GM18873 (cell line): ENCODE measurements around the gene MCM5.

Source experiments
- ATAC-seq: cut with Tn5 transposase; IDR thresholded peaks from one replicate; pipeline ENCODE4 v1.9.1; 2021; ENCODE audit warnings: mild to moderate bottlenecking, moderate library complexity, moderate number of reproducible peaks; ENCODE audit not compliant: unreplicated experiment, low FRiP score

The MCM5 gene

GRCh38 chr22:35400501-35400790, 506 bp downstream of the MCM5 start:
- no peak for ATAC-seq

DNA sequence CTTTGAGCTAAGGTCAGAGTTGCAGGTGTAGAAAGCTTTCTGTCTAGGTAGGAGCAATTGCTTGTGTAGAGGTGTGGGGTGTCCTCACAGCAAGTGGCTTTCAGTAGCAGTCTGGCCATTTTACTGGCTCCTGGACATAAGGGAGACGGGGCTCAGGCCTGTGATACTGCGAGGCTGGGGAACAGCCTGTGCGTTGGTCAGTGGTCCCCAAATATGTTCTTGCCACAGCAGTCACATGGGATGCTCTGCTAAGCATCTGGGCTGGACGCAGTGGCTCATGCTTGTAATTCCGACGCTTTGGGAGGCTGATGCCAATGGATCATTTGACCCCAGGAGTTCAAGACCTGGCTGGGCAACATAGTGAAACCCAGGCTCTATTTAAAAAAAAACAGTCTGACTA, 1.9 kb downstream of the MCM5 start:
- ATAC-seq, result no peak

DNA sequence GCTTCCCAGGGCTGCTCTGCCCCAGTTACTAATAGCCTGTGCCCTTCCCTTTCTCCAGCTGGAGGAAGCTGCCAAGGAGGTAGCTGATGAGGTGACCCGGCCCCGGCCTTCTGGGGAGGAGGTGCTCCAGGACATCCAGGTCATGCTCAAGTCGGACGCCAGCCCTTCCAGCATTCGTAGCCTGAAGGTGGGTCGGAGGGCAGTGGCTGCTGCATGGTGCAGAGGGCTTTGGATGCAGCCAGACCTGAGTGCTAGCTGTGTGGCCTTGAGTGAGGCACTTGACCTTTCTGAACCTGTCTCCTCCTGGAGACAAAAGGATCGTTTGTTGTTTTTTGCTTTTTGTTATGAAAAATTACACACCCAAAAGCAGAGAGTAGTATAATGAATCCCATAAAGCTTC, 3.4 kb downstream of the MCM5 start:
- no peak for ATAC-seq

DNA sequence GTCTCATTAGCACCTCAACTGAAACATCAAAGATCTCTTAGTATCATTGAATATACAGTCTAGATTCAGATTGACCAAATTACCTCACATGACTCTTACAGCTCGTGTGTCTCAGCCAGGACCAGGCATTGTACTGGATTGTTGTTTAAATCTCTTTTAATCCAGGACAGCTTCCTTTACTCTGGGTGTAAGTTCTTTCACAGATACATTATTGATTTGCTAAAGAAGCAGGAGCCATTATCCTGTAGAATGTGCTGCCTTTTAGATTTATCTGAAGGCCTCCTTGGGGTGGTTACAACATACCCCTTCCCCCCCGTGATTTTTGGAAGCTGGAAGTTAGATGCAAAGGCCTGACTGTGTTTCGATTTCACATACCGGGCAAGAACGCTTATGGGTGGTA, 4.2 kb downstream of the MCM5 start:
- no peak for ATAC-seq

- no peak for ATAC-seq
Observed at GRCh38 chr22:35406443-35406842, 6.5 kb downstream of the MCM5 start.

DNA sequence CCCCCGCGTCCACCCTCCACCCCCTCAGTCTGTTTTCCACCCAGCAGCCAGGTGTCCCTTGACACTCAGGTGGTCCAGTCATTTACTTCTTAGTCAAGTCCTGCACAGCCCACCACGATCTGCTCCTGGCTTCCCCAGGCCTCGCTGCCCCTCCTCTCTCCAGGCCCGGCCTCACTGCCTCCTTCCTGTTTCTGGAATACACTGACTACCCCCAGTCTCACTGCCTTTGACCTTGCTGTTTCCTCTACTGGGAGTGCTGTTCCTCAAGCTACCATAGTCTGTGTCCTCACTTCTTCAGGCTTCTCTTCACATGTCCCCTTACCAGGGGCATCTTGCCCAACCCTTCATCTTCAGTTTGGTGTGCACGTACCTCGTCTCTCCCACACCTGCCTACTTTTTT, 7.4 kb downstream of the MCM5 start:
- ATAC-seq, result no peak

DNA sequence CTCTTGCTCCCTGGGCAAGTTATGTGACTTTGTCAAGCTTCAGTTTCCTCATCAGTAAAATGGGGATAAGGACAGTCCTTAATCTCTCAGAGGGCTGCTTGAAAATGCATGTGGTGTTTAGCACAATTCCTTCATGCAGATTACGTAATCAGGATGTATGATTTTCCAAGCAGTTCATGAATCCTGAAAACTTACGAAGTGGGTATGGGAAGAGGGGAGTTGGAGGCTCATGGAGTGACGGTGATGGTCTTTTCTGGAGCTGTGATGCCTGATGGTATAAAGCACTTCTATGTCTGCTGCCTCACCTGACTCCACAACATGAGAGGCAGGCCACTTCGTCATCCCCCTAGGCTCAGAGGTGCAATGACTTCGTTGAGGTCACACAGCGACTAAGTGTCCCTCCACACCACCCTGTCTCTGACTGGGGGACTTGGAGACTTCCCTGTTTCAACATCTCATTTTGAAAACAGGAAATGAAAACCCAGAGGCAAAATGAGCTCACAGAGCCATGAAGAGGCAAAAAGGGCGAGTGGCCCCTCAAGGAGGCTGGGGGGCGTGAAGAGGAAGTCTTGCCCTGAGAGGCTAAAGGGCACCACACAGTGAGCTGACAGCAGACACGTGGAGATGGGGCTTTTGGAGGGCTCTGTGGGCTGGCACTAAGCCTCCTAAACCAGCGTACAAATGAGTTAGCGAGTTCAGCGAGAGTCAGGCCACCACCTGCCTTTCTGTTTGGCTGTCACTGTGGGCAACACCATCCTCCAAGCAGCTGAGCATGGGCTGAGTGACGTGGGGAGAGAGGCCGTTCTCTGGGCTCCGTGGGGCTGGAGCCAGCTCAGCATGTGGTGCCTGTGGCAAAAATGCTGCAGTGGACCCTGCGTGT, 10.1 kb downstream of the MCM5 start:
- ATAC-seq, result peak; percentile 53

- peak; percentile 12 for ATAC-seq
Observed at GRCh38 chr22:35410663-35411034, 10.7 kb downstream of the MCM5 start.

- ATAC-seq, result no peak
Observed at GRCh38 chr22:35411102-35411501, 11.2 kb downstream of the MCM5 start.

DNA sequence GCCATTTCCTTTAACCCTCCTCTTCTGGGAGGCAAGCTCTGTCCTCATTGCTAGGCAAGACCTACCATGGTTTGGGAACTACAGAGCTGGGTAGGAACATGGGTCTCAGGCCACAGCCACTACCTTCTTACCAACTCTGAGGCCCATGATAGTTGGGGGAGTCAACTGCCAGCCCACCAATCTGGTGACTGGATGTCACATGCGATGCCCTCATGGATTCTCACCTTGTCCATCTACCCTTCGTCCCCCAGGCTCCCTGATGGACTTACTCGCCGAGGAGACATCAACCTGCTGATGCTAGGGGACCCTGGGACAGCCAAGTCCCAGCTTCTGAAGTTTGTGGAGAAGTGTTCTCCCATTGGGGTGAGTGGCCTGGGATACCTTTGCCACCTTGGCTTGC, 13.7 kb downstream of the MCM5 start:
- no peak for ATAC-seq

DNA sequence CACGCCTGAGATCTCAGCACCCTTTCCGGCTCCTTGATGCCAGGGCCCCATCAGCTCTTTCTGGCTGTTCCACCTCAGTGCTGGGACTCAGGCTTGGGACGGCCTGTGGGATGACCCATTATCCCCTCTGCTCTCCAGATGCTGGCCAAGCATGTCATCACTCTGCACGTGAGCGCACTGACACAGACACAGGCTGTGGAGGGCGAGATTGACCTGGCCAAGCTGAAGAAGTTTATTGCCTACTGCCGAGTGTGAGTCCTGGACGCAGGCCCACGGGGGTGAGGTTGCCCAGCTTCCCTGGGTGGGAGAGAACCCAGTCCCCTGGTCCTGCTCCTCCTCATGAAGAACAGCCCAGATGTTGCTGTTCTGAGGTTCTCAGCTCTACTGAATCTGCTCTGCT, 17.7 kb downstream of the MCM5 start:
- ATAC-seq, result no peak

DNA sequence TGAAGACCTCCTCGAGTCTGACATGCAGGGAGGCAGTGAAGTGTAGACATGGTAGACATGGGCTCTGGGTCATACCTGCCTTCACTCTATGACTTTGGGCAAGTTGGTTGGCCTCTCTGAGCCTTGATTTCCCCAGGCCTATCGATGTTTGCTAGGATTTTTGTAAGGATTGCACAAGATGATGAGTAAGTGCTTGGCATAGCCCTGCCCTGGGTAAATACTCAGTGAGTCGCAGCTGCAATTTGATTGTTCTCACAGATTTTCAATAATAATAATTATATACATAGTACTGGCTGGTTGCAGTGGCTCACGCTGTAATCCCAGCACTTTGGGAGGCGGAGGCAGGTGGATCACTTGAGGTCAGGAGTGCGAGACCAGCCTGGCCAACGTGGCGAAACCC, 18.1 kb downstream of the MCM5 start:
- ATAC-seq, result no peak

DNA sequence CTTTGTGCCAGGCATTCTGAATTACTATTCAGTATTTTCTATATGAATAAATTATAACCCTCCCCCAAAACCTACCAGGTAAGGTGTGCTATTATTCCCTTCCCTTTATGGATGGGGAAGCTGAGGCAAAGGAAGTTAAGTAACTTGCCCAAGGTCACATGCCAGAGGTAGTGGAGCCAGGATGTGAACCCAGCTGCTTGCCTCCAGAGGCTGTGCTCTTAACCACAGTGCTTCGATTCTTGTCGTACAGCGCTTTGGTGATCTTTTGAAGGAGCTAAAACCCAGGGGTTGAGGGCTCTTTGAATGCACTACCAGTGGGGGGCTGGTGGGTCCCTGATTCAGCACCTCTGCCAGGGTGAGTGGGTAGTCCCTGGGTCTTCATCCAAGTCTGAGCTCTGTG, 18.8 kb downstream of the MCM5 start:
- no peak for ATAC-seq

DNA sequence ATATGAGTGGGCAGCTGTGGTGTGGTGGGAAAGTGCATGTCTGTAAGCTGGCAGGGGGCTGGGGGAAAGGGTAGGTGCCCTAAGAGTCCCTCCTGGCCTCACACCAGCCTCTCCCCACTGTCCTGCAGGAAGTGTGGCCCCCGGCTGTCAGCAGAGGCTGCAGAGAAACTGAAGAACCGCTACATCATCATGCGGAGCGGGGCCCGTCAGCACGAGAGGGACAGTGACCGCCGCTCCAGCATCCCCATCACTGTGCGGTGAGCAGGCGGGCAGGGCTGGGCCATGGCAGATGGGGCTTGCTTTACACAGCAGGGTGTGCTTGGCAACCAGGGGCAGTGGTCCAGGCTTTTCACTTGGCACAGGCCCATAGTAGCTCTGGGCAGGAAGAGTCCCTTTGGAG, 19.8 kb downstream of the MCM5 start:
- ATAC-seq, result no peak

DNA sequence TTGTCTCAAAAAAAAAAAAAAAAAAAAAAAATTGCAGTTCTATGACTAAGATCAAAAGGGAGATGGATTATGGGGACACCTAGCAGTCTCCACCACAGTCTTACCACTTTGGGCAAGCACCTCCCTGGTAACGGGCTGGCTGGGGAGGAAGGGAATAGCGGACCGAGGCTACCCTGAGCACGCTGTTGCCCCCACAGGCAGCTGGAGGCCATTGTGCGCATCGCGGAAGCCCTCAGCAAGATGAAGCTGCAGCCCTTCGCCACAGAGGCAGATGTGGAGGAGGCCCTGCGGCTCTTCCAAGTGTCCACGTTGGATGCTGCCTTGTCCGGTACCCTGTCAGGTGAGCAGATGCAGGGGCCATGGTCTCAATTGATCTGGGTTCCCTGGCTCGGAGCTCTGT, 21.2 kb downstream of the MCM5 start:
- no peak for ATAC-seq

GRCh38 chr22:35422145-35422544, 22.2 kb downstream of the MCM5 start:
- ATAC-seq, result no peak

DNA sequence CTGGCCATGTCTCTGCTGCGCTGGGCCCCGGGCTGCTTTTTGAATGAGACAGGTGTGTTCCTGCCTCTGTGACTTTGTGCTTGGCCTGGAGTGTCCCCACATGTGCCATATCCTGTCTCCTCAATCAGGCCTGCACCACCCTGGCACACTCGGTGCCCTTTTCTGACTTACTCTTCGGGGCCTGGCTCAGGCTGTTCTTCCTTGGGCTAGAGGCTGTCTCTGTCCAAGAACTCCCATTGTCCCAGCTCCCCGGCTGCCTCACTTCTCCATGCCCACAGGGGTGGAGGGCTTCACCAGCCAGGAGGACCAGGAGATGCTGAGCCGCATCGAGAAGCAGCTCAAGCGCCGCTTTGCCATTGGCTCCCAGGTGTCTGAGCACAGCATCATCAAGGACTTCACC, 23.0 kb downstream of the MCM5 start:
- no peak for ATAC-seq

DNA sequence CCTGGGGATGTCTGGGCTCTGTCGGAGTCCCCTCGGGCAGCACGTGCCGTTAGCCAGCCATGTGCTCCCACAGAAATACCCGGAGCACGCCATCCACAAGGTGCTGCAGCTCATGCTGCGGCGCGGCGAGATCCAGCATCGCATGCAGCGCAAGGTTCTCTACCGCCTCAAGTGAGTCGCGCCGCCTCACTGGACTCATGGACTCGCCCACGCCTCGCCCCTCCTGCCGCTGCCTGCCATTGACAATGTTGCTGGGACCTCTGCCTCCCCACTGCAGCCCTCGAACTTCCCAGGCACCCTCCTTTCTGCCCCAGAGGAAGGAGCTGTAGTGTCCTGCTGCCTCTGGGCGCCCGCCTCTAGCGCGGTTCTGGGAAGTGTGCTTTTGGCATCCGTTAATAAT, 24.1 kb downstream of the MCM5 start:
- no peak for ATAC-seq

GRCh38 chr22:35424761-35425160, 24.8 kb downstream of the MCM5 start:
- ATAC-seq, result no peak

GRCh38 chr22:35425546-35425945, 25.6 kb downstream of the MCM5 start:
- ATAC-seq, result no peak

DNA sequence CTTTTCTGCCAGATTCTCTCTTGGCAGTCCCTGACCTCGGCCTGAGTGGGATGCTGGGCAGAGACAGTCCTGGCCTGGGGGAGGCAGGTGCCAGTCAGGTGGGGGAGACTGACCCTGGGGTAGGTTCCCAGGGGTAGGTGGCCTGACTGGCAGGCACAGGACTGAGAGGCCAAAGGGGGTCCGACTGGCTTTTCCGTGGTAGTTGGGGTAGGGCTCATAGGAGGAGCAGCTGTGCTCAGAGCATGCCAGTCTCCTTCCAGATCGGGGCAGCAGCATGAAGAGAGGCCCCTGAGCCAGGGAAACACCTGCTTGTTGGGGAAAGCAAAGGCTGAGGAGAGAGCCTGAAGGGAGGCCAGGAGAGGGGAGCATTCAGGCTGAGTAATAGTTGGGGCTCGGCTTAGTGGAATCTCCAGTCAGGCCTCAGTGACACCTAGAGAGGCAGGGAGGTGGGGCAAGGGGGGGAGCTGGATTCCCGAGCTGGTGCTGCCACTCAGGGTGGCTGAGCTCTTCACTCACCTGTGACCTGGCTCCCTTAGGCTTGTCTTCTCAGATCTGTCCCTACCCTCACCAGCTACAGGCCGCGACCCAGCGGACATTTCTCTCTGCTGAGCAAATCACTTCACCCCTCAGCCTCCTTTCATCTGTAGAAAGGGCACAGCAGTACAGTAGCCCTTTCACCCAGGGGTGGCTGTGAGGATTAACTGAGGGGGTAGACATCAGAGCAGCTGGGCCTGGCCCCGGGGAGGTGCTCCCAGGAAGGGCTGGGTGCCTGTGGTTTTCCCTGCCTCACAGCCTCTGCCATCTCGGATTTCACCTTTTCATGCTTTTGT, 26.2 kb downstream of the MCM5 start:
- ATAC-seq, result no peak

GRCh38 chr22:35426801-35427140, 26.8 kb downstream of the MCM5 start:
- ATAC-seq, result no peak
